Sigmoid colon (tissue), 7 donors: ENCODE measurements around the gene ARHGDIA. TPM values are rescaled to one million over a fixed set of nuclear protein-coding genes. Genes with fewer than 3 reads are reported as not detected.

Source experiments
- DNase-seq: peaks from one replicate; pipeline ENCODE4 v3.0.0-alpha.2; 2019
- H3K27ac ChIP-seq, 4 donors: fragments of 200-600 bp; sonication (generic); one replicate each; pipeline ENCODE4 v1.5.1; 2016 to 2019; ENCODE audit warnings: mild to moderate bottlenecking in 1 of 4
- H3K27me3 ChIP-seq, 3 donors: fragments of 200-600 bp; sonication (generic); one replicate each; pipeline ENCODE4 v1.5.1; 2019; ENCODE audit warnings: mild to moderate bottlenecking in 1 of 3
- H3K36me3 ChIP-seq, 4 donors: fragments of 200-600 bp; sonication (generic); one replicate each; pipeline ENCODE4 v1.5.1; 2016 to 2019
- H3K4me1 ChIP-seq, 4 donors: fragments of 200-600 bp; sonication (generic); one replicate each; pipeline ENCODE4 v1.5.1; 2017 to 2019
- H3K4me3 ChIP-seq, 4 donors: fragments of 200-600 bp; sonication (generic); one replicate each; pipeline ENCODE4 v1.5.1; 2017 to 2019; ENCODE audit warnings: mild to moderate bottlenecking in 2 of 4, moderate library complexity in 1 of 4
- H3K9me3 ChIP-seq, 4 donors: fragments of 200-600 bp in 3 of 4; sonication (generic) in 3 of 4; one replicate each; pipeline versions ENCODE4 v1.5.1 to v1.6.1; 2013 to 2019
- EP300 ChIP-seq, 4 donors: sonication (generic); formaldehyde crosslinking; IDR thresholded peaks; one replicate each; pipeline ENCODE4 v1.6.1; 2017; ENCODE audit warnings: antibody characterized with exemption in 4 of 4
- POLR2A ChIP-seq, 2 donors: fragments of 450-650 bp; IDR thresholded peaks; one replicate each; pipeline ENCODE4 v1.6.1; 2016; ENCODE audit warnings: antibody characterized with exemption in 2 of 2, mild to moderate bottlenecking in 2 of 2, moderate library complexity in 2 of 2
- POLR2AphosphoS5 ChIP-seq, 4 donors: sonication (generic); formaldehyde crosslinking; IDR thresholded peaks; one replicate each; pipeline ENCODE4 v1.6.1; 2017; ENCODE audit warnings: antibody characterized with exemption in 4 of 4
- WGBS, 2 donors: extraction: QIAGEN DNeasy Blood & Tissue Kit; methylation state at CpG; one replicate each; pipeline ENCODE4 v1.1.7; 2013; 5-methylcytosine and 5-hydroxymethylcytosine counted together
- intact Hi-C: fragments of 100-400 bp; cut with DNase I; formaldehyde crosslinking; loops from one replicate; pipeline ENCODE4 v1.15.1; 2023
- polyA plus RNA-seq, 3 donors: library from polyadenylated mRNA; stranded (reverse); fragments of 200-250 nt; gene quantifications; one replicate each; pipeline ENCODE4 v1.2.3, GENCODE V29; 2013
- total RNA-seq, 4 donors: library from RNA; depleted of rRNA; stranded (reverse); fragments of >200 nt; gene quantifications; one replicate each; pipeline ENCODE4 v1.1.0, GENCODE V29; 2016
- TF ChIP-seq, protein P1 (sequence below), 4 experiments: fragments of 450-650 bp in 3 of 4; fragments of 200-600 bp in 1 of 4; IDR thresholded peaks; one replicate each; pipeline ENCODE4 v1.5.1; 2016 to 2019; ENCODE audit warnings: antibody characterized with exemption in 4 of 4, mild to moderate bottlenecking in 3 of 4, moderate library complexity in 2 of 4
- donor health status: healthy with polysubstance abuse.
- donor health status: Bipolar disorder and iron deficiency.
- donor health status: healthy.

Gene ARHGDIA
- total and polyA plus RNA-seq, 7 donors, result 67.0 to 452 (median 99.5) TPM

GRCh38 chr17:81838753-81839255, 32.3 kb downstream of the ARHGDIA start:
- H3K27ac ChIP-seq, result no peak overlapping the region
- peaks cover 0 to 5% (median 4%) of the 10 kb centered on the region in 4 donors for H3K4me1 ChIP-seq
- intact Hi-C loops, result no loop called here
- no peak overlapping the region for H3K4me3 ChIP-seq
- TF ChIP-seq, protein P1, sequence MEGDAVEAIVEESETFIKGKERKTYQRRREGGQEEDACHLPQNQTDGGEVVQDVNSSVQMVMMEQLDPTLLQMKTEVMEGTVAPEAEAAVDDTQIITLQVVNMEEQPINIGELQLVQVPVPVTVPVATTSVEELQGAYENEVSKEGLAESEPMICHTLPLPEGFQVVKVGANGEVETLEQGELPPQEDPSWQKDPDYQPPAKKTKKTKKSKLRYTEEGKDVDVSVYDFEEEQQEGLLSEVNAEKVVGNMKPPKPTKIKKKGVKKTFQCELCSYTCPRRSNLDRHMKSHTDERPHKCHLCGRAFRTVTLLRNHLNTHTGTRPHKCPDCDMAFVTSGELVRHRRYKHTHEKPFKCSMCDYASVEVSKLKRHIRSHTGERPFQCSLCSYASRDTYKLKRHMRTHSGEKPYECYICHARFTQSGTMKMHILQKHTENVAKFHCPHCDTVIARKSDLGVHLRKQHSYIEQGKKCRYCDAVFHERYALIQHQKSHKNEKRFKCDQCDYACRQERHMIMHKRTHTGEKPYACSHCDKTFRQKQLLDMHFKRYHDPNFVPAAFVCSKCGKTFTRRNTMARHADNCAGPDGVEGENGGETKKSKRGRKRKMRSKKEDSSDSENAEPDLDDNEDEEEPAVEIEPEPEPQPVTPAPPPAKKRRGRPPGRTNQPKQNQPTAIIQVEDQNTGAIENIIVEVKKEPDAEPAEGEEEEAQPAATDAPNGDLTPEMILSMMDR (IDR thresholded peaks at IDR 0.05), result no peak
- TF ChIP-seq EP300 (IDR thresholded peaks at IDR 0.05), result no peak
- no peak for TF ChIP-seq POLR2AphosphoS5 (IDR thresholded peaks at IDR 0.05)
- no peak for TF ChIP-seq POLR2A (IDR thresholded peaks at IDR 0.05)
- peaks cover 2 to 13% (median 9%) of the 10 kb centered on the region in 4 donors for H3K36me3 ChIP-seq
- WGBS, 2 donors, result 58 to 67% methylated on average over 17 of the region's 17 CpGs
- H3K9me3 ChIP-seq, result no peaks in the 10 kb centered on the region
- no peaks in the 10 kb centered on the region for H3K27me3 ChIP-seq
- DNase-seq, result no peak

- H3K27ac ChIP-seq, result no peak overlapping the region
- no peaks in the 10 kb centered on the region for H3K27me3 ChIP-seq
- intact Hi-C loops, result no loop called here
- H3K9me3 ChIP-seq, result no peaks in the 10 kb centered on the region
- TF ChIP-seq POLR2A (IDR thresholded peaks at IDR 0.05), result no peak
- no peak for TF ChIP-seq EP300 (IDR thresholded peaks at IDR 0.05)
- no peak for TF ChIP-seq POLR2AphosphoS5 (IDR thresholded peaks at IDR 0.05)
- TF ChIP-seq, protein P1 (IDR thresholded peaks at IDR 0.05), result no peak
- WGBS, 2 donors, result 82 to 84% methylated on average over 9 of the region's 9 CpGs
- peaks cover 0 to 1% (median 0%) of the 10 kb centered on the region in 4 donors for H3K36me3 ChIP-seq
- DNase-seq, result no peak
- H3K4me3 ChIP-seq, result no peak overlapping the region
- peaks cover 0 to 10% (median 9%) of the 10 kb centered on the region in 4 donors for H3K4me1 ChIP-seq
These were observed 33.5 kb downstream of the ARHGDIA start for GRCh38 chr17:81837641-81838040.

- peak within 1 kb of the TSS in 3 of 4 donors; percentile 83 to 95 (median 93) for H3K27ac ChIP-seq
- H3K9me3 ChIP-seq, result no peaks in the 10 kb centered on the region
- intact Hi-C loops, result loop anchor here (5.0 kb wide), 1 partner anchor 37 kb away; the partner anchor contains the start of gene ARHGDIA
- 93 to 95% methylated on average over 26 of the region's 26 CpGs for WGBS, 2 donors
- DNase-seq, result no peak
- H3K4me1 ChIP-seq, result peaks cover 0 to 27% (median 23%) of the 10 kb centered on the region in 4 donors
- H3K36me3 ChIP-seq, result no peaks in the 10 kb centered on the region
- peak within 1 kb of the TSS; percentile 82 to 99 (median 92) for H3K4me3 ChIP-seq
- TF ChIP-seq POLR2A (IDR thresholded peaks at IDR 0.05), result no peak
- no peak for TF ChIP-seq EP300 (IDR thresholded peaks at IDR 0.05)
- no peak for TF ChIP-seq POLR2AphosphoS5 (IDR thresholded peaks at IDR 0.05)
- TF ChIP-seq, protein P1 (IDR thresholded peaks at IDR 0.05), result no peak
- no peaks in the 10 kb centered on the region for H3K27me3 ChIP-seq
These were observed 36.3 kb downstream of the ARHGDIA start, which contains the start of gene PPP1R27 for GRCh38 chr17:81834831-81835267. TSS of gene PPP1R27 (minus strand) at chr17:81835050. CDS start at chr17:81834953, 97 bp downstream.

- intact Hi-C loops, result loop anchor here (5.0 kb wide), 1 partner anchor 38 kb away; the partner anchor contains the start of gene ARHGDIA
- Histone ChIP-seq H3K9me3 (no peaks in the 10 kb centered on the region), H3K4me3 (peak overlapping the region; percentile 82 to 99 (median 92)), H3K27ac (peak overlapping the region; percentile 83 to 95 (median 92)), H3K27me3 (no peaks in the 10 kb centered on the region), H3K4me1 (peaks cover 0 to 27% (median 25%) of the 10 kb centered on the region in 4 donors), H3K36me3 (no peaks in the 10 kb centered on the region)
- DNase-seq, result no peak
- TF ChIP-seq, protein P1 (IDR thresholded peaks at IDR 0.05), result no peak
- no peak for TF ChIP-seq POLR2A (IDR thresholded peaks at IDR 0.05)
- TF ChIP-seq POLR2AphosphoS5 (IDR thresholded peaks at IDR 0.05), result no peak
- no peak for TF ChIP-seq EP300 (IDR thresholded peaks at IDR 0.05)
- 88% methylated on average over 31 of the region's 31 CpGs for WGBS, 2 donors
These were observed 37.0 kb downstream of the ARHGDIA start for GRCh38 chr17:81833921-81834830.
